Measurements from ENCODE around the gene CBFA2T2.
A peak's percentile ranks its signal among the peaks of the same experiment; 100 is the strongest.

GRCh38 chr20:33444797-33445560 is 44.9 kb upstream of the CBFA2T2 start:
- TF ChIP-seq POLR2A (IDR thresholded peaks at IDR 0.05): no peak
- TF ChIP-seq, protein P1, sequence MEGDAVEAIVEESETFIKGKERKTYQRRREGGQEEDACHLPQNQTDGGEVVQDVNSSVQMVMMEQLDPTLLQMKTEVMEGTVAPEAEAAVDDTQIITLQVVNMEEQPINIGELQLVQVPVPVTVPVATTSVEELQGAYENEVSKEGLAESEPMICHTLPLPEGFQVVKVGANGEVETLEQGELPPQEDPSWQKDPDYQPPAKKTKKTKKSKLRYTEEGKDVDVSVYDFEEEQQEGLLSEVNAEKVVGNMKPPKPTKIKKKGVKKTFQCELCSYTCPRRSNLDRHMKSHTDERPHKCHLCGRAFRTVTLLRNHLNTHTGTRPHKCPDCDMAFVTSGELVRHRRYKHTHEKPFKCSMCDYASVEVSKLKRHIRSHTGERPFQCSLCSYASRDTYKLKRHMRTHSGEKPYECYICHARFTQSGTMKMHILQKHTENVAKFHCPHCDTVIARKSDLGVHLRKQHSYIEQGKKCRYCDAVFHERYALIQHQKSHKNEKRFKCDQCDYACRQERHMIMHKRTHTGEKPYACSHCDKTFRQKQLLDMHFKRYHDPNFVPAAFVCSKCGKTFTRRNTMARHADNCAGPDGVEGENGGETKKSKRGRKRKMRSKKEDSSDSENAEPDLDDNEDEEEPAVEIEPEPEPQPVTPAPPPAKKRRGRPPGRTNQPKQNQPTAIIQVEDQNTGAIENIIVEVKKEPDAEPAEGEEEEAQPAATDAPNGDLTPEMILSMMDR (IDR thresholded peaks at IDR 0.05): peak in 2 of 7 experiments; percentile 22 to 26
